ENCODE data around the gene MAN2B1.
A peak's percentile ranks its signal among the peaks of the same experiment; 100 is the strongest.
"Not testable (repeated sequence)": the region's sequence is repeated elsewhere in the genome, so short reads cannot be mapped to it uniquely, and the experiment has no call there.

Gene MAN2B1

GRCh38 chr19:12666265-12667048, at the start of gene MAN2B1, which contains the start of gene WDR83:
Gene MAN2B1, minus strand, starts transcription at chr19:12666742. Its CDS starts 41 bp downstream, at chr19:12666701.
Gene WDR83, plus strand, starts transcription at chr19:12666807. Its CDS starts 2,984 bp downstream, at chr19:12669791.
- DNase-seq: peak; percentile 60

- no peak for DNase-seq
Observed at GRCh38 chr19:12715929-12716328, 49.4 kb upstream of the MAN2B1 start.

GRCh38 chr19:12715102-12715501, 48.6 kb upstream of the MAN2B1 start:
- no peak for DNase-seq

GRCh38 chr19:12713304-12713703, 46.8 kb upstream of the MAN2B1 start:
- DNase-seq: not testable (repeated sequence)

- DNase-seq: not testable (repeated sequence)
Observed at GRCh38 chr19:12712077-12712476, 45.5 kb upstream of the MAN2B1 start.

GRCh38 chr19:12711187-12711586, 44.6 kb upstream of the MAN2B1 start:
- no peak for DNase-seq

GRCh38 chr19:12708641-12709040, 42.1 kb upstream of the MAN2B1 start:
- DNase-seq: no peak

GRCh38 chr19:12706332-12706718, 39.8 kb upstream of the MAN2B1 start:
- DNase-seq: no peak

GRCh38 chr19:12705654-12706331, 39.3 kb upstream of the MAN2B1 start:
- no peak for DNase-seq

- no peak for DNase-seq
Observed at GRCh38 chr19:12705169-12705568, 38.6 kb upstream of the MAN2B1 start.

GRCh38 chr19:12703046-12703445, 36.5 kb upstream of the MAN2B1 start:
- DNase-seq: no peak

GRCh38 chr19:12701596-12702282, 35.2 kb upstream of the MAN2B1 start:
- DNase-seq: no peak

- no peak for DNase-seq
Observed at GRCh38 chr19:12698138-12698537, 31.6 kb upstream of the MAN2B1 start.

GRCh38 chr19:12697425-12697824, 30.9 kb upstream of the MAN2B1 start:
- DNase-seq: not testable (repeated sequence)

- peak; percentile 90 for DNase-seq
Observed at GRCh38 chr19:12696366-12697335, 30.1 kb upstream of the MAN2B1 start, which contains the start of gene FBXW9. Gene FBXW9, minus strand, starts transcription at chr19:12696631. Its CDS starts 50 bp downstream, at chr19:12696581.

GRCh38 chr19:12695997-12696365, 29.4 kb upstream of the MAN2B1 start:
- DNase-seq: no peak

- no peak for DNase-seq
Observed at GRCh38 chr19:12695514-12695913, 29.0 kb upstream of the MAN2B1 start.

- no peak for DNase-seq
Observed at GRCh38 chr19:12695096-12695495, 28.6 kb upstream of the MAN2B1 start.

GRCh38 chr19:12694641-12695040, 28.1 kb upstream of the MAN2B1 start:
- DNase-seq: no peak

- DNase-seq: no peak
Observed at GRCh38 chr19:12692960-12693359, 26.4 kb upstream of the MAN2B1 start.

- DNase-seq: no peak
Observed at GRCh38 chr19:12689581-12690216, 23.2 kb upstream of the MAN2B1 start.

- no peak for DNase-seq
Observed at GRCh38 chr19:12689012-12689411, 22.5 kb upstream of the MAN2B1 start.
